Loucy (cell line): ENCODE data around the gene CLK4.

ENCODE experiments used
- H2AFZ ChIP-seq: fragments of 200-600 bp; sonication (generic); 2 replicates; pipeline ENCODE4 v1.6.0; 2016; ENCODE audit warnings: antibody characterized with exemption, mild to moderate bottlenecking, low read length, moderate library complexity
- H3F3A ChIP-seq: fragments of 200-600 bp; 2 replicates; pipeline ENCODE4 v1.6.0; 2016; ENCODE audit warnings: antibody characterized with exemption, low read depth, mild to moderate bottlenecking
- H3K27me3 ChIP-seq: fragments of 200-600 bp; sonication (generic); 2 replicates; pipeline ENCODE4 v1.6.1; 2014; ENCODE audit warnings: low read length, mild to moderate bottlenecking; ENCODE audit not compliant: insufficient read depth, poor library complexity, severe bottlenecking
- H3K36me3 ChIP-seq: fragments of 200-600 bp; sonication (generic); 2 replicates; pipeline ENCODE4 v1.6.1; 2016; ENCODE audit warnings: low read length; ENCODE audit not compliant: insufficient read depth
- H3K4me1 ChIP-seq: fragments of 200-600 bp; sonication (generic); 2 replicates; pipeline ENCODE4 v1.5.1; 2014; ENCODE audit warnings: low read length, mild to moderate bottlenecking; ENCODE audit not compliant: insufficient read depth, poor library complexity, severe bottlenecking
- H3K4me2 ChIP-seq: fragments of 200-600 bp; sonication (generic); 2 replicates; pipeline ENCODE4 v1.6.0; 2014; ENCODE audit warnings: antibody characterized with exemption, low read length, low read depth, mild to moderate bottlenecking; ENCODE audit not compliant: poor library complexity, severe bottlenecking
- H3K4me3 ChIP-seq: fragments of 200-600 bp; sonication (generic); 2 replicates; pipeline ENCODE4 v1.5.1; 2014; ENCODE audit warnings: low read length, mild to moderate bottlenecking, mixed read lengths; ENCODE audit not compliant: poor library complexity, severe bottlenecking
- H3K79me2 ChIP-seq: fragments of 200-600 bp; sonication (generic); 2 replicates; pipeline ENCODE4 v1.6.1; 2014; ENCODE audit warnings: low read length; ENCODE audit not compliant: insufficient read depth
- H3K9ac ChIP-seq: fragments of 200-600 bp; sonication (generic); 2 replicates; pipeline ENCODE4 v1.6.0; 2014; ENCODE audit warnings: mild to moderate bottlenecking, low read depth, low read length, moderate library complexity; ENCODE audit not compliant: poor library complexity, severe bottlenecking
- H3K9me2 ChIP-seq: fragments of 200-600 bp; sonication (generic); replicated peaks from 2 replicates; pipeline ENCODE4 v1.6.1; 2016; ENCODE audit warnings: low read depth, low read length, mixed read lengths
- H3K9me3 ChIP-seq: fragments of 200-600 bp; sonication (generic); 2 replicates; pipeline ENCODE4 v1.6.1; 2014; ENCODE audit warnings: mild to moderate bottlenecking, antibody characterized with exemption, low read length, low read depth; ENCODE audit not compliant: insufficient read depth
- H4K20me1 ChIP-seq: fragments of 200-600 bp; sonication (generic); 2 replicates; pipeline ENCODE4 v1.6.0; 2014; ENCODE audit warnings: antibody characterized with exemption, low read length, mild to moderate bottlenecking; ENCODE audit not compliant: insufficient read depth, poor library complexity, severe bottlenecking
- EZH2phosphoT487 ChIP-seq: fragments of 200-600 bp; IDR thresholded peaks from 2 replicates; pipeline ENCODE4 v1.6.1; 2018; ENCODE audit warnings: antibody characterized with exemption, mild to moderate bottlenecking, moderate library complexity, borderline replicate concordance
- TF ChIP-seq, protein P1 (sequence below): fragments of 200-600 bp; sonication (generic); conservative IDR thresholded peaks from 2 replicates; pipeline ENCODE4 v1.5.1; 2014; ENCODE audit warnings: mild to moderate bottlenecking, antibody characterized with exemption, low read length

Gene CLK4

DNA sequence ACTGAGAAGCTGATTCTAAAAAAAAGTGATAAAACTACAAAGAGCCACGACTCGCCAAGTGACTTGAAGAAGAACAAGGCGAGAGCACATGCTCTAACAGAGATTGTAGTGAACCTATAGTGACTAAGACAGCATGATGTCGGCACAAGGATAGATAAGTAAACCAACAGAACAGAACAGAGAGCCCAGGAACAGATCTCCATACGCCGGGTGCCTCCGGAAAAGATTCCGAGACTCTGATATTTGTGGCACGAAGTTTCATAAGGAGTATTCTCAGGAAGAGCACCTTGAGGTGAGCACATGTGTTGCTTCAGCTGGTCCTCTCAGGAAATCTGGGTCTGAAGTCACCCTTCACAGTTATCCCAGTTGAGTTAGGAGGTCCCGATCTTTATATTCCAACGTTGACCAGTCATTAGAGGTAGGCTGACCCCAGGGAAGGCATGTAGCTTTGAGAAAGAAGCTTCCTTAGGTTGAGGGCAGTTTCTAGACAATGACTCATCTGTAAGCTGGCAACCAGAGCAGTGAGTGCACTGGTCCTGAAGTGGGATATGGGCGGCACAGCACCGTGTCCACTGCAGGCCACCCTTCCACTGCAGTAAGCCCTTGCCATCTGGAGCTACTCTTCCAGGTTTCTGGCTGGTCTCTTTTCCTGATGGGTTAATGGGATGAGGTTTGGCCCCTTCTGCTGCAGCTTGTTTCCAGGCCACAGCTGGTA lies 13.6 kb upstream of the CLK4 start:
- no peaks in the 10 kb centered on the region for H4K20me1 ChIP-seq
- H3K36me3 ChIP-seq: no peaks in the 10 kb centered on the region

DNA sequence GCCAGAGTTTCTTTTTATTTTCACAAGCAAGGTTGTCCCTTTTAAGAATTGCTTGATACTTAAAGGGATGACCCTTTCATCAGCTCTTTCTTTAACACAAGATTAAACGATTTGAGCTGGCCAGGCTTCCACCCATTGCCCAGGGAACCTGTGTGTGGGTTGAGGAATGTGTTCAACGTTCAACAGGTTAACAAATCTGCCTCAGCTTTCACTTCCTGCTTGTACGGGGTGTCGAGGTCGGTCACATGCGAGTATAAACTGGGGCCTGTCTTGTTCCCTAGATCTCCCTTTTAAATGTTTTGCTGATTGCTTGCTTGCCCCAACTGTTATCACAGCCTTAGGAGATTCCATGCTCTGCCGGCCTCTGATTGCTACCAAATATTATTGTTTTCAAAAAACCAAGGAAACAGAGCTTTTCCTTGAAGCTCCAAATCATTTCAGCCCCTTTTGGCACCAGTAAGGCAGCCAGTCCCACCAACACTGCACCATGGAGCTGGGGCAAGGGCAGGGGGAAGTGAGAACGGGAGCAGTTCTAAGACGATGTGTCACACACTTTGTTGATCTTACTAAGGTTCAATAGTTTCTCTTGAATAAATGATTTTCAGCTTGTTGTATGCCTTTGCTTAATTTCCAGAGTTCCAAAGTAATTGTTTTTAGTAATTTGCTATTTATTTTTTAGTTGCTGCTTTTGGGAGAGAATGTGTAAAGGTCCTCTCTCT lies 10.7 kb upstream of the CLK4 start:
- no peaks in the 10 kb centered on the region for H3K4me1 ChIP-seq
- H3K27me3 ChIP-seq: no peaks in the 10 kb centered on the region
- no peak overlapping the region for H2AFZ ChIP-seq
- no peak overlapping the region for H3K4me3 ChIP-seq
- H3K79me2 ChIP-seq: no peaks in the 10 kb centered on the region
- H3K9me2 ChIP-seq: no peaks in the 10 kb centered on the region
- TF ChIP-seq, protein P1, sequence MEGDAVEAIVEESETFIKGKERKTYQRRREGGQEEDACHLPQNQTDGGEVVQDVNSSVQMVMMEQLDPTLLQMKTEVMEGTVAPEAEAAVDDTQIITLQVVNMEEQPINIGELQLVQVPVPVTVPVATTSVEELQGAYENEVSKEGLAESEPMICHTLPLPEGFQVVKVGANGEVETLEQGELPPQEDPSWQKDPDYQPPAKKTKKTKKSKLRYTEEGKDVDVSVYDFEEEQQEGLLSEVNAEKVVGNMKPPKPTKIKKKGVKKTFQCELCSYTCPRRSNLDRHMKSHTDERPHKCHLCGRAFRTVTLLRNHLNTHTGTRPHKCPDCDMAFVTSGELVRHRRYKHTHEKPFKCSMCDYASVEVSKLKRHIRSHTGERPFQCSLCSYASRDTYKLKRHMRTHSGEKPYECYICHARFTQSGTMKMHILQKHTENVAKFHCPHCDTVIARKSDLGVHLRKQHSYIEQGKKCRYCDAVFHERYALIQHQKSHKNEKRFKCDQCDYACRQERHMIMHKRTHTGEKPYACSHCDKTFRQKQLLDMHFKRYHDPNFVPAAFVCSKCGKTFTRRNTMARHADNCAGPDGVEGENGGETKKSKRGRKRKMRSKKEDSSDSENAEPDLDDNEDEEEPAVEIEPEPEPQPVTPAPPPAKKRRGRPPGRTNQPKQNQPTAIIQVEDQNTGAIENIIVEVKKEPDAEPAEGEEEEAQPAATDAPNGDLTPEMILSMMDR: no peak
- no peak for TF ChIP-seq EZH2phosphoT487
- H3F3A ChIP-seq: no peaks in the 10 kb centered on the region
- no peak overlapping the region for H3K9ac ChIP-seq
- H3K4me2 ChIP-seq: no peak overlapping the region
- no peaks in the 10 kb centered on the region for H4K20me1 ChIP-seq
- no peaks in the 10 kb centered on the region for H3K9me3 ChIP-seq
- no peaks in the 10 kb centered on the region for H3K36me3 ChIP-seq

More for the DNA sequence above, 13.6 kb upstream of the CLK4 start:
- Histone ChIP-seq H3K27me3 (no peaks in the 10 kb centered on the region), H3K4me3 (no peak overlapping the region), H3F3A (no peaks in the 10 kb centered on the region), H3K79me2 (no peaks in the 10 kb centered on the region), H3K9me3 (no peaks in the 10 kb centered on the region), H3K4me2 (no peak overlapping the region), H2AFZ (no peak overlapping the region), H3K9ac (no peak overlapping the region), H3K4me1 (no peaks in the 10 kb centered on the region), H3K9me2 (no peaks in the 10 kb centered on the region)
- TF ChIP-seq EZH2phosphoT487: no peak
- TF ChIP-seq, protein P1: no peak

DNA sequence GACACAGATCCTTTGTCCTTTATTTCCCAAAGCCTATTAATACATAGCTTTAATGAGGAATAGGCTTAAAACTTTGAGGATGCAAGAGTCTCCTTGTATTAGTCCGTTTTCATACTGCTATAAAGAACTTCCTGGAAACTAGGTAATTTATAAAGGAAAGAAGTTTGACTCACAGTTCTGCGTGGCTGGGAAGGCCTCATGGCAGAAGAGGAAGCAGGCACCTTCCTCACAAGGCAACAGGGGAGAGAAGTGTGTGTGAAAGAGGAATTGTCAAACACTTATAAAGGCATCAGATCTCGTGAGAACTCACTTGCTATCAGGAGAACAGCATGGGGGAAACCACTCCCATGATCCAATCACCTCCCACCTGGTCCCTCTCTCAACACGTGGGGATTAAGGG lies 5.4 kb upstream of the CLK4 start:
- Histone ChIP-seq H3K9ac (no peak overlapping the region), H3K4me3 (no peak overlapping the region), H2AFZ (no peak overlapping the region), H3K9me2 (no peaks in the 10 kb centered on the region), H3K4me2 (no peak overlapping the region), H3K36me3 (no peaks in the 10 kb centered on the region), H3F3A (no peaks in the 10 kb centered on the region), H3K79me2 (no peaks in the 10 kb centered on the region), H3K4me1 (no peaks in the 10 kb centered on the region), H3K9me3 (no peaks in the 10 kb centered on the region), H3K27me3 (no peaks in the 10 kb centered on the region), H4K20me1 (no peaks in the 10 kb centered on the region)
- TF ChIP-seq, protein P1: no peak
- no peak for TF ChIP-seq EZH2phosphoT487
